Skeletal muscle cell (primary cell): Measurements from ENCODE around the gene PAX2.

ENCODE experiments used
- DNase-seq: peaks from one replicate; pipeline ENCODE4 v3.0.0-alpha.2; 2010; ENCODE audit warnings: low read depth
- H3K4me3 ChIP-seq: 2 replicates; pipeline ENCODE4 v1.5.1; 2011; ENCODE audit warnings: low read depth, mild to moderate bottlenecking, control low read depth, low read length, moderate library complexity

PAX2 gene

DNA sequence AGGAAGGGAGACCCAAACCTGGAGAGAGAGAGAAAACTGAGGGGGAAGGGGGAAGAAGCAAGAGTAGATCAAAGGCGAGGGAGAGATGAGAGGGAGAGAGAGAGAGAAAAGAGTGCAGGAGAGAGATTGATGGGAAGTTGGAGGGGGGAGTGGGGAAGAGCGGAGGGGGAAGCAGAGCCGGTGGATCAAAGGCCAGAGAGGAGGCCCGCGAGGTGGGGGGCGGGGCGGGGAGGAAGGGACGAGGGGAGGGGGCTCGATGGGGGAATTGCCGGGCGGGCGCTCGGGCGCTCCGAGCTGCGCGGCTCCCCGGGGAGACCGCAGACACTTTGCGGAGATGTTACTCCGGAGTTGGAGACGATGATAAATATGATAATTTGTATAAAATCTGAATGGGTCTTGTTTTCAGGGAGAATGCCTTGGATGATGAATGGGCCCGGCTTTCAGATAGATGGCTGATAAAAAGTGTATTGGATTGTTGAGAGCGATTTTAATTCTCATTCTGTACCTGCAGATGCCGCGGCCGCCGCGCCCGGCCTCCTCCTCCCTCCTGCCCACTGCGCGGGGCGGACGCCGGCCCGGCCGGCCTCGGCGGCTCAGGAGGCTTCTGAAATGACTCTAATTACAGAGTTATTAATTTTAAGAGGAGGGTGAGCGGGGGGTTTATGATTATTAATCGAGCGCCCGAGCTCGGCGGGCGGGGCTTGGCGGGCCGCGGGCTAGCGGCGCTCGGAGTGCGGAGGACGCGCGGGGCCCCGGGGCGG lies 21.4 kb upstream of the PAX2 start:
- H3K4me3 ChIP-seq: no peak overlapping the region
- no peak for DNase-seq

DNA sequence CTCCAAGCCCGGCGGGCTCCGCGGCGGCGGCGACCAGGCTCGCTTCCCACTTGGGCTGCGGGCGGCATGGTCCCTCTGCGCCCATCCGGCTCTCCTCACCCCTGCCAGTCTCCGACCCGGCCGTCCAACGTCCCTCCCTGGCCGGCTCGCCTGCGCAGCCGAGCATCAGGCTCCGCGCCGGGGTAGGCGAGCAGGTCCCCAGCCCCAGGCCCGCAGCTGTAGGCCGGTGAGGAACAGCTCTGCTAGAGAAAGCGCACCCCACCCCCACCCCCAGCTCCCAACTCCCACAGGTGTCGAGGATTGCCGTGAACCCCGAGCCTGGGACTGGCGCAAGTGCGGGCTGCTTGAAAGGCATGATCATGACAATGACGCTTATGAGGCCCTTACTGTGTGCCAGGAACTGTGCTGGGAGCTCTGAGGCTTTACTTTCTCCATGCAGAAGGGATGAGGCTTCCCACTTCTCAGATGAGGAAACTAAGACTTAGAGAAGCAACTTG lies 20.8 kb upstream of the PAX2 start:
- no peak overlapping the region for H3K4me3 ChIP-seq

DNA sequence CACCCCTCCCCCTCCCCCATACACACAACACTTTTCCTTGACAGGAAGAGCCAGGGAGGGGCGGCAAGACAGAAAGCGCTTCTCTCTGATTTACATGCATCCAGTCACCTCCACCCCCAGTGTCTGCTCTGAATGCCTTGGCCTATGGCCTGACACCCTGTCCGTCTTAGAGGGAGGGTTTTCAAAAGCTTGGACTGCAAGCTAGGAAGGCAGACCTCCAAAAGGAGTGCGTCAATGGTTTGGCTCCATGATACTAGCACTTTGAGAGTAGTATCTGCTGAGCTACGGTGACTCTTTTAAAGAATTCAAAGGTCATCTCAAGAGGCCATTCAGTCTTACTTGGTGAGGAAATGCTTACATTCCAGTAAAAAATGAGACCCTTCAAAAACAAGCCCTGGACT lies 20.3 kb upstream of the PAX2 start:
- no peak overlapping the region for H3K4me3 ChIP-seq
- DNase-seq: no peak

More for the DNA sequence above, 20.8 kb upstream of the PAX2 start:
- DNase-seq: no peak

DNA sequence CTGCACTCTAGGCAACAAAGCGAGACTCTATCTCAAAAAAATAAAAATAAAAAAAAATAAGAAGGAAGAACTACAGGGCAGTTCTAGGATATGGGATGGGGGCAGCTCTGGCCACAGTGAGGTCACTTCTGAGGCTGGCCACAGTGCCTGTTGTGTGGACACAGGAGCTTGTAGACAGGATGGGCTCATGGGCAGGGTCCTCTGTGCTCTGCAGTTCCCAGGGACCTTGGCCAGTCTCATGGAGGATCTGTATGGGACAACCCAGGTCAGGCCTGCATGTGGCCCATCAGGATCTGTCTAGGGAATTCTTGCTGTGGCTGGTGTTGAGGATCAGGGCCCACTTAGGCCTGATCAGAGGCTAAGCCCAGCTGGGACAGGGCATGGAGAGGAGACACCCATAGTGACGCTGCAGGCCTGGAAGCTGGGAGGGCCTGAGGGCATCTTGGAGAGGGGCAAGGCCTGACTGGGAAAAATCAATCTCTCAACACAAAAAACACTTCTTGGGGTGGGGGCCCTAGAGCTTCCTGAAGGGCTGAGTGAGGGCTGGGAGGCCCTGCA lies 19.4 kb upstream of the PAX2 start:
- no peak for DNase-seq
- no peak overlapping the region for H3K4me3 ChIP-seq

DNA sequence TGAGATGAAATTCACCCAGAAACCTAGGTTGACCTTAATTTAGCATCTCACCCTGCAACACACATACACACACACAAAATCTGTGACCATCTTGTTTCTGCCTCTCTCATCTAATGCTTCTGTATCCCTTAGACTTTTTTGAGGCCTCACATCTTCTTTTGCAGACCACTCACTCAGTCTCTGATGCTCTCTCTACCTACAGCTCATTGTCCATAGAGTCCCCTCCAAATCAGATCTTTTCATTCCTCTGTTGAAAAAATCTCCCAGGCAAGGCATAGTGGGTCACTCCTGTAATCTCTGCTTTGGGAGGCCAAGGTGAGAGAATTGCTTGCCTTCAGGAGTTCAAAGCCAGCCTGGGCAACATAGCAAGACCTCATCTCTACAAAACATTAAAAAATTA lies 17.6 kb upstream of the PAX2 start:
- no peak for DNase-seq
- no peak overlapping the region for H3K4me3 ChIP-seq

DNA sequence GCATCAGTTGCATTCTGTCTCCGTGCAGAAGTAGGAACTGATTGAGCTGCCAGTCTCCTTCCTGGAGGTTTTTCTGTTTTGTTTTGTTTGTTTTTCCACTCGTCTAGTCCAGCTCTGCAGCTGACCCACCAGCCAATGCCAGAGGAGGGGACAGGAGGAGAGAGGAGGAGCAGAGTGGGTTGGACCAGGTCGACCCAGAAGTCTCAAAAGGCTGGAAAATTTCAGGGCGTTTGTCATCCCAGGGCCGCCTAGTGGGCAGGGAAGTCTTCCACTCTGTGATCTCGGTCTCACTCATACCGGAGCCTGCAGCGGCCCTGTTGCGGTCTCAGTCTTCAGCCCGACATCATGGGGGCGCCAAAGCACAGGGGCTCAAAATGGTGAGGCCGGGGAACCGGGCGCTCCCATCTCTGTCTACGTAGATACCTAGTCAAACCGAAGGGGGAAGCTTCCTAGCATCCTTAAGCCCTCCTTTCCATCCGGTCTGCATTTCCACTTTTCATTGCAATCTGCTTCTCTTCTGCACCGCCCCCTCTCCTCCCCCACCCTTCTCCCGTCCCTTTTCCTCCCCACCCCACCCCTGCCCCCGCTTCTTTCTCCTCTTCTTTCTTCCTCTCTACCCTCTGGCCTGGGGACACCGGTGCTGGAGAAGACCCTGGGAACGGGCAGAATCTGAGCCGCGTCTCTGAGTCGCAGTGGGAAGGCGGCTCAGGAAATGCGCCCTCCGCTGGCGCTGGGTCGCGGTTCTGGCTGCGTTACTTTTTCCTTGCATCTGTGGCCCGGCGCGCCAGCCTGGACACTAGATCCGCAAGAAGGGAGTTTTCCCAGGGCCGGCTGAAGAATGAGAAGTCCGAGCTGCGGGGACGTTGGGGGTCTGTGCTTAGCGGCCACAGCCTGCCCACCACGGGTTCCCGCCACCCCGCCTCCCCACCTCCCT lies 16.2 kb upstream of the PAX2 start:
- no peak for DNase-seq
- H3K4me3 ChIP-seq: no peak overlapping the region

DNA sequence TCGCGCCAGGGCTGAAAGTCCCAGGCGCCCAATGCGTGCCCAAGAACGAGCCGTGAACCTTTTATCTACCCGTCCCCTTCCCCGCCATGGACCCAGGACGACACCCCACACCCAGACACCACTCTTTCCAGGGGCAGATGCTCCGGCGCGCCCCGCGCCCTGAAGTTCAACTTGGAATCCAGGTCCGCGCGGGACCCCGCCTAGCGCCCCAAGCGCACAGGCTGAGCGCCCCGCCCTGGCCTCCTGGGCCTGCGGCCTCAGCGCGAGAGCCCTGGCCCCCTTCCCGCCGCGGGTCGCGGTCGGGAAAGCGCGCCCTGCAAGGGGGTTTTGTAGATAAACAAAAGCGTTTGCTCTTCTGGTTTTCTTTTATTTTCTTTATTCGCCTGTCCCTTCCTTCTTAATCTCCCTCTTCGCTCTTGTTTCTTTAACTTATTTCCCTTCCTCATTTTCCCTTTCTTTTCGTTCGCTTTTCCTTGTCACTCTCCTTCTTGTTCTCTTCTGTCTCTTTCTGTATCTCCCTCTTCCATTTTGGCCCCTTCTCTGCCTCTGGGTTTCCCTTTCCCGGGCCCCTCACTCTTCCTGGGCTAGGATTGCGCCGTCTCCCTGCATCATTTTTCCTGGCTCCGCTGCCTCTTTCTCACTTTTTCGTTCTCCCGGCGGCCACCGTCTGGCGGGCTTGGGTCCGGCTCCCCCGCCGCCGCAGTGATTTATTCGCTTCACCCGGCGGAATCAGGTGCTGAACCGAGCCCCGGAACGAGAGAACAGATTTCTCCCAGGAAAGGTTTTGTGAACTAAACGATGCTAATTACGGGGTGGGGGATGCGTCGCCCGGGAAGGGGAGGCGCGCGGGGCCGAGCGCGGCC lies 15.3 kb upstream of the PAX2 start:
- no peak overlapping the region for H3K4me3 ChIP-seq
- no peak for DNase-seq

DNA sequence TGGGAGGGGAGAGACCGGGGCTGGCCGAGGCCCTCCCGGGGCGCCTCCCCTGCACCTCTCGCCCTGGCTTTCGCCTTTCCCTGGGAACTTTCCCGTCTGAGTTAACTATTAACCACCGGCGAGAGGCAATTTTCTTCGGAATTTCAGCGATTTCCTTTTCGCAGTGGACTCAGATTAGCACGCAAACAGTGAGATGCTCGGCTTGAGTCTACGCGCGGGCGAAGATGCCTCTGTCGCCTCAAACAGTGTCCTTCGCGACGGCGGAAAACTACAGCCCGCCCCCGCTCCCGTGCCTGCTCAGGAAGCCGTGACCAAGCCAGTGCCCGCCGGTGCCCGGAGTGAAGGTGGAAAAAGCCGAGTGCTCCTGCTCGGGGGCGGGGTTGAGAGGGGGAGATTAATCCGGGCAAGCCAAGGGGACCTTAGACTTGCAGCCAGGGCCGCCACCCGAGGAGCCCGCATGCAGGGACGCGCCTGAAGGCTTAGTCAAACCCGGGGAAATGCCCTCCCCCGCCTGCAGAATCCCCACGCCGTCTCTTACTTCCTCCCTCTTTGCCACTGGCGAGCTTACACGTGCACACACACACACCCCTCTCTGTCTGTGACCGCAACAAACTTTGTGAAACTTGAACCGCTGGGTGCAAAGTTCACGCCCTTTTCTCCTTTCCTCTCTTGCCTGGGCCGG lies 14.5 kb upstream of the PAX2 start:
- DNase-seq: no peak
- no peak overlapping the region for H3K4me3 ChIP-seq

DNA sequence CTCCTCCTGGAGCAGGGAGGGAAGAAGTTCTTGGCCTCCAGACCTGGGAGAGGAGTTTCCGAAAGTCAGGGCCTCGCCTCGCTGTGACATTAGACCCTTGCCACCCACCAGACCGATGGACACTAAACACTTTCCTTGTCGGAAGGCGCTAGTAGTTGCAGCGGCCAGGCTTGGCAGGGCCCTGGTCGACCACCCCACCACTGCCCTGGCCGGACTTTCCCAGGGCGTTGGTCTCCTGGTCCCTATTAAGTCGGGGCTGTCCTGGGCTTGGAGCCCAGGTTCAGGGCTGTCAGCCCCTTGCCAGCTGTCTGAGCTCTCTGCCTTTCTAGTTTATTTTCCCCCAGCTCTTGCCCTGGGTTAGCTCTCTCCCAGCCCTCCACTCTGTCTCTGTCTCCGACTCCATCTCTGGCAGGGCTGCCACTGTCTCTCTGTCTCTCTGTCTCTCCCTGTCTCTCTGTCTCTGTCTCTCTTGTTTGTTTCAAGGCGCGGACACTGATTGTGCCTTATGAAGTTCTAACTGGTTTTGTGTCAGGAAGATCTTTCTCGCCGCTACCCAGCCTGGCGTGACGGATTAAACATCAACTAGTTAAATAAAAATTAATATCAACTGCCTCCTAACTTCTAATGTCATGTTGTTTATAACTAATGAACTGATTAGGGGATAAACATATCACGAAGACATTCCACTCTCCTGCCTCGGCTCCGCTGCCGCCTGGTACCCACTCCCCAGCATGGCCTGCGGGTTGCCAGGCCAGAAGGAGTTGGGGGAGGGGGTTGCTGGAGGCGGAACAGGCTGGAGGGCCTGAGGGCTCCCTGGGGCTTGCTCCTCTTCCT lies 13.8 kb upstream of the PAX2 start:
- H3K4me3 ChIP-seq: no peak overlapping the region
- DNase-seq: no peak

DNA sequence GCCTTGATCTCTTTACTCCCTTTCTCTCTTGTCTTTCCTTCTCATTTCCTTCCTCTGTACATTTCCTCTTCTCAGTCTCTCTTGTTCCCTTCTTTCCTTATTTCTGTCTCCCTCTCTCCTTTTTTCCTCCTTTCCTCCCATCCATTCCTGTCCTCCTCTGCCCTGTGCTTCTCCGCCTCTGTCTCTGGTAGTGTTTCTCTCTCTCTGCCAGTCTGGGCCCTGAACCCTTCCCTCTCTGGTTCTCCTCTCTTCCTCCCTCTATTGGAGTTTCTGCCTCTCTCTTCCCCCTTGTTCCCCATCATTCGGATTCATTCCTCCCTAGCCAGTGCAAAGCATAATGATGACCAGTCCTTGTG lies 13.2 kb upstream of the PAX2 start:
- DNase-seq: no peak
- no peak overlapping the region for H3K4me3 ChIP-seq

DNA sequence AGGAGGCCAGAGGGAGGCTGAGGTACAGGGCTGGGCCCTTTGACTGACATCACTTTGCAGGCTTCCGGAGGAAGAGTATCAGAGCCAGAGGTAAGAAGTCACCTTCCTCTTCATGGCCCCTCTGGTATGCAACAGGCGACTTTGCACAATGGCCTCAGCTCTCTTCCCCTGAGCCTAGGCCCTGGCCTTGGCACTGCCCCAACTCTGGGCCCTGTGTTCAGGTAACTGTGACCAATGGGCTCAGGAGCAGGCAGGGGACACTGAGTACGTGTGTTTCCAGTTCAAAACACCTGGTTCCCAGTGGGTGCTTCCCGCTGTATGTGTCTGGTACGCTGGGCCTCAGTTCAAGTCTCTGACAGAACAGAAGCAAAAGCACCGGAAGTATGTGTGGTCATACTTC lies 12.1 kb upstream of the PAX2 start:
- H3K4me3 ChIP-seq: no peak overlapping the region
- DNase-seq: no peak

DNA sequence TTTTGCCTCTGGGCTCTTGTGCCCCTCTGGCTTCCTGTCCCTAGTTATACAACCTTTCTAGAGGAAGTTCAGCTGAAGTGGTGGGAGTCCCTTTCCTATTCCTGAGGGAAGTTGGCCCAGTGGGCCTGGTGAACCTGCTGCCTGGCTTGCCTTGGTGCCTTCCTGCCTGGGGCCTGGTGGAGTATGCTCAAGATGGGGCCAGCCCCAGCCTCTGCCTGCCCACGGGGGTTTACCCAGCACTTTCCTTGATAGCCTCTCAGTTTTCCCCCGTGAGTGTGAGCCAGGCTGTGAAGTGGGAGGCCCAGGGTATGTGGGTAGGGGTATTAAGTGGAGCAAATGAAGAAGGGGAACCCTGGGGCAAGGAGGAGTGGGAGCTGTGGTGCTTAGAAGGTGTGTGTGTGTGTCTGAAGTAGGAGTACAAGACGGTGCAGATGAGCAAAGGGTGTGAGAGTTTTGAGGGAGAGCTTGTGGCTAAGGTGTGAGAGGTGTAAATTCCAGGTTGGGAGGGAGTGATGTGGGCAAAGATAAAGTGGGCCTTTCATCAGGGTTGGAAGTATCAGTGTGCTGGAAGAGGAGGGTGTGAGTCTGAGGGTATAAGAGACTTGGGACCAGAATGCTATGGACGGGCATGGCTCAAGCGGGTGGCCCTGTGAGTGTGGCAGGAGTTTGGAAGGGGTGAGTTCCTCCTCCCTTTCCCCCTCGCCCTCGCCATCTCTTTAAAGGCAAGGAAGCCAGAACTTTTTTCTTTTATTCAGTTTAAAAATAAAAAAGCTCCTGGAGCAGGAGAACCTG lies 10.9 kb upstream of the PAX2 start:
- H3K4me3 ChIP-seq: no peak overlapping the region
- DNase-seq: no peak

DNA sequence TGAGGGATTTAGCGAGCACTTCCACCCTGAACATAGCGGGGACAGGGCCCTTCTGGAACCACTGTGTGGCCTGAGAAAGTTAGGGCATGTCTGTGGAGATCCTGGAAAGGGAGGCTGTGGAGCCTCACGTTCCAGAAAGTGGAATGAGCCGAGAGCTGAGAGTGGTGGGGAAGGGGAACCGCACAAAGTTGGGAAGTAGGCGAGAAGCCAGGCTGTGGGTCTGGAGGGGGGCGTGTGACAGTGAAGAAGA lies 10.4 kb upstream of the PAX2 start:
- no peak for DNase-seq
- H3K4me3 ChIP-seq: no peak overlapping the region

DNA sequence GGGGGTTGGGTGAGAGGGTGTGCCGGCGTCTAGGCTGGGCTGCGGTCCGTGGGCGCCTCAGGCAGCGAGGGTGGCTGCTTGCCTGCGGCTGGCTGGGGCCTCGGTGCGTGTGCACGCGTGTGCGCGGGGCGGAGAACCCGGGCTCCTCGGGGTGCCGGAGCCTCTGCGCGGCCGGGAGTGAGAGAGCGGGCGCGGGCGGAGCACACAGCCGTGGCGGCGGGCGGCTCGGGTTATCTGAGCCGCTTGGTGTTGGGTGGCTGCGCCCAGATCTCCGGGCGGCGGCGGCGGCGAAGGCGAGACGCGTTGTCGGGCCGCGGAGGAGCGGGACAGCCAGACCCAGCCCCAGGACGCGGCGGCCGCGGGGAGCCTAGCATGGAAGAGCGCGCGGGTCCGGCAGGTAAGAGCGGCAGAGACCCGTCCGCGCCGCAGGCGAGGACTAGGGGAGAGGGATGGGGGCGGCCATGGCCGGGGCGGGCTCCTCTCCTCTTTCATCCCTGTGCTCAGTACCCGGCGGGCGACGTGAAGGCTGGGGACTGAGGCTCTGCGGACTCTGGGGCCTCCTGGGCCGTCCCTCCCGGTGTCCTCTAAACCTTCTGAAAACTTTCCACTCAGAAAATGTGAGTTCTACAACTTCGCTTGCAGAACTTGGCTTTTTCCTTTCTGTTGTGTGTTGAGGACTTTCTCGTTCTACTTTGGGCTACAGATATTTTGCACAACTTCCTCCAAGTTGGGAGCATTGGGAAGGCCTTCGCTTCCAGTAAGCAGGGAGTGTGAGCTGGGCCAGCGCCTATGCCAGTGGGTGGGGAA lies 9.8 kb upstream of the PAX2 start:
- DNase-seq: no peak
- no peak overlapping the region for H3K4me3 ChIP-seq

DNA sequence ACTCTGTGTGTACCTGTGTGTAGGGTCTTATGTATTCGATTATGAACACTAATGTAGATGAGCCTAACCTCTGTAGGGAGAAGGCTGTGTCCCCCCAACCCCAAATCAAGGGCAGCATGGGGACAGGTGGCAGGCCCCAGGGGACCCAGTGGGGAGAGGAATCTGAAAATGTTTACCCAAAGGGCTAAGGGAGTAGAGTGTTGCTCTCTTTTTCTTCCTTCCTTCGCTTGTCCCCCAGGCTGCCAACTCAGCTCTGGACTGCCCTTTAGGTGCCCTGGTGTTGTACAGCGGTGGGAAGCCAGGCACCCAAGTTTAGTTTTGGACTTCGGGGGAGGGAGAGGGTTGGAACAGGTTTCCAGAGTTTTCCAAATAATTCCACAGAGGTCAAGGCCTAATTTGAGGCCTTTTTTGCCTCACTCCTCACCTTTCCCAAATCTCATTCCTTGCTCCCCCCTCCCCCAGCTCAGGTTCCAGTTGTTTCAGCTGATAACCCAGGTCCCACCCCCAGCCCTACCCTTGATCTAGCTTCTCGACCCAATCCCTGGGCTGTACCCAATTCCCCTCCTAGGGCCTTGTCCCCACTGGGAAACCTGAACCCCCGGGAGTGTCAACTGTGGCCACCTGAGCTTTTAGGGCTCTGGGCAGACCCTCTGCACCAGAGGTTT lies 9.1 kb upstream of the PAX2 start:
- DNase-seq: no peak
- H3K4me3 ChIP-seq: no peak overlapping the region

DNA sequence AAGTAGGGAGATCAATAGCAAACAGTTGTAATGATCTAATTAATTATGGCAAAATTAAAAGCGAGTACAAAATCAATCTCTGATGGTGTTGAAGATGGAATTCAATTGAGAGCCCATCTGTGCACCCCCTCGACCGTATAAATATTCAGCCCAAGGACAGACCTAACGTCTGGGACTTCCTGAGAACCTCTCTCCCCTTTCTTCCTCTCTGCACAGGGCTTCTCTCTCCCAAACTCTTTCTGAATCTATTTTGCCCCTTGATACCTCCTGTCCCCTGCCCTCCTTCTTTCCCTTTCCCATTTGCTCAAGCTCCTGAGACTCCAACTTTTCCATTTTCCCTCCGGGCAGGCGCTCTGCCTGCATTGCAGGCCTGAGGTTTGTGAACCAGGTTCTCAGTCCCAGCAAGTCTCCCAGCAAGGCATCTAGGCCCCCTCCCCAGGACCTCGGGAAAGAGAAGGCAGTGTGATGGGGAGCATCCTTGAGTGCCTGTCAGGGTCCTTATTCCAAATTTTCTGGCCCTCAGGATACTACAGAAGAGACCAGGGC lies 8.5 kb upstream of the PAX2 start:
- no peak for DNase-seq
- H3K4me3 ChIP-seq: no peak overlapping the region
